NCI-H2227 (cell line): Measurements from ENCODE around the gene ZNF837.
"Not testable (repeated sequence)": the region's sequence is repeated elsewhere in the genome, so short reads cannot be mapped to it uniquely, and the experiment has no call there.

Experiments used
- DNase-seq: peaks from one replicate; lab custom pipeline; 2025; ENCODE audit not compliant: unreplicated experiment; lab: John Stamatoyannopoulos, UW

The ZNF837 gene

DNA sequence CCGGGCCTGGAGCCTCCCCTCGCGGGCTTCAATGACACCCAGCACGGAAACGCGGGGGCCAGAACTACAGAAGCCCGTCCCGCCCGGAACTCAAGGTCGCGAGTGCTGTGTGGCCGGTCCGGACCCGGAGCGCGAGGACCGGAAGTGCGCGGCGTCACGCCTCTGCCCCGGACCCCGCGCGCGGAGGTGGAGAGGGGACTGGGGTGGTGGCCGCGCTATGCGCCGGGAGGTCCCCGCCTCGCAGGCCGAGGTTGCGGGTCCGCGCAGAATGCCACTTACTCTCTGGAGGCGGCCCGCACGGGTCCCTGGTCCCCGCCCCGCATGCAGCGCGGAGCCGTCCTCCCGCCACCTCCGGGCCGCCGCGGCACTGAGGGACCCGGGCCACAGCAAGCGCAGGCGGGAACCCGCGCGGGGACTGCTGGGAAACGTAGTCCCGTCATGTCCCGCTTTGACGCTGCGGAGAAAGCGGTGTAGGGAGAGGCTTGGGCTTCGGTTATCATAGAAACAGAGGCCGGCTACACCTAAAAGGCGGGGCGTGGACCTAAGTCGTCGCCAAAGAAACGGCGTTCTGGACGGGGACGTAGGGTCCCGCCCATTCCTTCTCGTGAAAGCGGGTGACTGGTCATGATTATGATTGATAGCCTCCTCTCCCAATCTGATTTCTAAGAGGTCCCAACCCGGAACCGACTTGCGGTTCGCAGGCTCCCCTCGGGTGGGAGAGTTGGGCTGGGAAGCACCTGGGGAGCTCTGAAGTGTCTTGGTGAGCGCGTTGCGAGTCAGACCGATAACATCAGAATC lies at the start of gene ZNF837:
TSS of gene ZNF837 (minus strand) at position 369 of the 798 bp plus-strand sequence. CDS start 11,698 bp downstream, outside the sequence.
- DNase-seq: peak; percentile 100

GRCh38 chr19:58429745-58430144 lies 48.9 kb upstream of the ZNF837 start:
- no peak for DNase-seq

GRCh38 chr19:58428617-58429016 lies 47.8 kb upstream of the ZNF837 start:
- no peak for DNase-seq

GRCh38 chr19:58417071-58417470 lies 36.2 kb upstream of the ZNF837 start:
- DNase-seq: no peak

DNA sequence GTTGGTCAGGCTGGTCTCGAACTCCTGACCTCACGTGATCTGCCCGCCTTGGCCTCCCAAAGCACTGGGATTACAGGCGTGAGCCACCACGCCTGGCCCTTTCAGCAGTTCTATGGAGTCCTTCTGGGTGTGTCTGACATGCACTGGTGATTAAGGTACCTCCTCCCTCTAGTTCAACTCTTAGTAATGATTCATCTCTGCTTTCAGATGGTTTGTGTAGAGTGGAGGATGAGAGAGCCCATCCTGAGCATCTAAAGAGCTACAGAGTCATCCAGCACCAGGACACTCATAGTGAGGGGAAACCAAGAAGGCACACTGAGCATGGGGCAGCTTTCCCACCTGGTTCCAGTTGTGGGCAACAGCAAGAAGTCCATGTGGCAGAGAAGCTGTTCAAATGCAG lies 35.8 kb upstream of the ZNF837 start:
- no peak for DNase-seq

GRCh38 chr19:58409010-58409790 lies 28.4 kb upstream of the ZNF837 start:
- DNase-seq: peak; percentile 78

GRCh38 chr19:58408152-58409009 lies 27.6 kb upstream of the ZNF837 start, which contains the start of gene ZNF584:
Gene ZNF584, plus strand, starts transcription at chr19:58408649. Its CDS starts 499 bp downstream, at chr19:58409148.
- peak; percentile 100 for DNase-seq

GRCh38 chr19:58407658-58408151 lies 26.9 kb upstream of the ZNF837 start:
- peak; percentile 72 for DNase-seq

DNA sequence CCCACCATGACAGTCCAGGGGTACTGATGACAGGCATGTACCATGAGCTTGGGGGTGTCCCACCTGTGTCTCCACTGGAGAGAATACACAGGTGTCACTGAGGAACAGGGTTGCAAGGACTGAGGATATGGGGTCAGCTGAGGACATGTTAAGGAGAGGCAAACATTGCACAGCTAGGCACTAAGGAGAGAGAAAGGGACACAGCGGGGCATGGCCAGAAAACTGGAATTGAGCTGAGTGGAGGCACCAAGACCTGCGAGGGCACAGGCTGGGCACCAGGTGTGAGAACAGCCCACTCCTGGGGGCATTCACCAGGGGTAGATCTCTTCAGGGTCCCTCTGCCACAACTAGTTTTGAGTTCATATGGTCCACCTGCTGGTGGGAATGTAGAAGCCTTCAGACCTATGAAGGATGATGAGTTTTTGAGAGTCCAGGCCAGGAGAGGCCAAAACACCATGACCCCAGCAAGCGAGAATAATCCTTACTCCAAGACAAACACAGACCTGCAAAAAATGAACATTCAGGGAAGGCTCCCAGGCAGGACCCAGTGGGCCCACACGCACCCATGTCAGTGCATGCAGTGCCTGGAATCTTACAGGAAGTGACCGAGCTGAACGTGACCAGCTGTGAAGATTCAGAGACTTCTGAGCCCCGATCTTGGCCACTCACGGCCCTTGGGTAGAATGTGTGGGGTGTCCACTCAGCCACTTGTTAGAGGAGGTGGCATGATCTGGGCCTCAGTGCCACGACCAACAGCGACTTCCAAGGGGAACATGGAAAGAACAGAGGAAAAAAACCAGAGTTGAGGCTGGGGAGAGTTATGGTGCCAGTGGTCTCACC lies 26.2 kb upstream of the ZNF837 start:
- no peak for DNase-seq

DNA sequence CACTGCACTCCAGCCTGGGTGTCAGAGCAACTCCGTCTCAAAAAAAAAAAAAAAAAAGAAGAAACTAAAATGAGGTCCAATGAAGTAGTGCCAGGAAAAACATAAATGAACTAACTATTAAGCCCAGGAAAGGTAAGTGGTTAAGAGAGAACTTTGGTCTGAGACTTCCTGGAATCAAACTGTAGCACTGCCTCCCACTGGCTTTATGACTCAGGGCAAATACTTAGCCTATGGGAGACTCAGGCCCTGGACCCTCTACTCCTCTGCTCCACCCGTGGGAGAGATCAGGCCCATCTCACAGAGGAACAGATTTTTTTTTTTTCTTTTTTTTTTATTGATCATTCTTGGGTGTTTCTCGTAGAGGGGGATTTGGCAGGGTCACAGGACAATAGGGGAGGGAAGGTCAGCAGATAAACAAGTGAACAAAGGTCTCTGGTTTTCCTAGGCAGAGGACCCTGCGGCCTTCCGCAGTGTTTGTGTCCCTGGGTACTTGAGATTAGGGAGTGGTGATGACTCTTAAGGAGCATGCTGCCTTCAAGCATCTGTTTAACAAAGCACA lies 23.2 kb upstream of the ZNF837 start:
- not testable (repeated sequence) for DNase-seq

DNA sequence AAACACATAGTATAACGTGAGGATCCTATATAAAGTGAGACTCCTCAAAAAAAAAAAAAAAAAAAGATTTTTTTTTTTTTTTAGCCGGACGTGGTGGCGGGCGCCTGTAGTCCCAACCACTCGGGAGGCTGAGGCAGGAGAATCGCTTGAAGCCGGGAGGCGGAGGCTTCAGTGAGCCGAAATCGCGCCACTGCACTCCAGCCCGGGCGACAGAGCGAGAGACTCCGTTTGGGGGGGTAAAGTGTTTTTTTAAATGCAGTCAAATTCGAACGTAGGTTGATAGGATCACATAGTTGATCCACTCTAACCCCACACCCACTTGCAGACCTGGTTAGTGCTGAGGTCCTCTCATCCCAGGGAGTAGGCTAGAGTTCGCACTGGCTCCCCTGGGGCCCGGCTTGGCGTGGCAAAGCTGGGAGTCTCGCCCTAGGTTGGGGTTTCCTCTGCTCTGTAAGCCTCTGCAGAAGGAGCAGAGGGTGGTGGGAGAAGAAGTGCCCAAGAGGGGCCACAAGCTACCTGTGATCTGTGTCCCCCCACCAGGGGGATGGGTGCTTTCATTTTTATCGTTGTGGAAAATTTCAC lies 21.1 kb upstream of the ZNF837 start:
- DNase-seq: peak; percentile 81

DNA sequence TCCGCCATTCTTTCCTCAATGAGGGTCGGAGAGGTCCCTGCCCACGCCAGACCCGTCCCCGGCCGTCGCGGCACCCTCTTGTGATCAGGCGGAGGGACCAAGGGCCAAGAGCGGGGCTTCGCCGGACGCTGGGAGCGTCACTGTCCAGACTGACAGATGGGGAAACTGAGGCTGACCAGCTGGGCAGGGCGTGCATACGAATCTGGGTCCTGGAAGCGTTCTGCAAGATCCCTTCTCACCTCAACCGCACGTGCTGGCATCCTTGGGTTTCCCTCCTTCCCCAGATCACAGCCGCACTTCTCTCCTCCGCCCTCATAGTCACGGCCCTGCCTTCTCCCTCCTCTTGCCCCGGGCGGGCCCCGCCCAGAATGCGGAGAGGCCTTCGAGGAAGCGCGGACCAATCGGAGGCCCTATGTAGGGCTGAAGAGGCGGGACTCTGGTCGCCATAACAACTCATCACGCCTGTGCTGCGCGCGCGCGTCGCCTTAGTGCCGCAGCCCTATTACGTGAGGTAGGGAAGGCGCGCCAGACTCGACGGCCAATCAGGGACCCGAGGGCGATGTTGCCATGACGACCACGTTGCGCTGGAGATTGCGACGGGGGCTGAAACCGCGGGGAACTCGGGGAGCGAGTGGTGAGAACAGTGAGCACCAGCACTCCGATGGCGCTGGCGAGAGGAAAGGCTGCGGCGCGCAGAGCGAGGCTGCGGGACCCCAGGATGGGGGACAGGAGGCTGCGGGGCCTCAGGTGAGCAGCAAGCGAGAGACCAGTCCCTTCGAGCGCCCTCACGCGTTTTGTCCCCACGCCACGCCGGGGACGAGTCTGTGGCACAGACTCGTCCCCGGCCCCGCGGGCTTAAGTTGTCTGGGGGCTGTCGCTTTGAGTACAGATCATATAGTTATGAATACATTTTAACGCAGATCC lies 20.3 kb upstream of the ZNF837 start:
- peak; percentile 100 for DNase-seq

DNA sequence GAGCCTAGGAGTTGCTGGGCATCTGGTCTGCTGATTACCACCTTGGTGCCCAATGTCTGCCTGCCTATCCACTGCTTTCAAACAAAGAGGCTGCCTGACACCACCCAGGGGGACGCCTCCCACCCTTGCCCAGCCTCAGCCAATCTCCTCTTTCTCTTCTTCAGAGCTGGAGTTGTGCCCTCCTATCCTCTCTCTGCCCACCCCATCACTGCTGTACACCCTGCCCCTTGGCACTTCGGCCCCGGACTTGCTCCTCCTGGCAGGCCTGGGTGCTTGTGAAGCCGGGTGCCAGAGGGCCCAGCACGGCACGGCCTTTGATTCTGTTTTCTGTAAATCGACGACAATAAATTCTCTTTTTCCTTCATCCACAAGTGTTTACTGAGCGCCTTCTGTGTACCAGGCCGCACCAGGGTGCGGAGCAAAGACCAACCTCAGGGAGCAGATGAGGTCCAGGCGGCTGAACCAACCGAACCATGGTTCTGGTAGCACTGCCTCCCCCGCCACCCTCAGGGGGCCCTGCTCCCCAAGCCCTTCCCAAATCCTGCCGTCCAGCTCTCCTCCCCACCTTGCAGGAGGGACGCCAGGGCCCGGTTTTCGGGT lies 19.6 kb upstream of the ZNF837 start:
- DNase-seq: peak; percentile 85

- DNase-seq: no peak
Measured at GRCh38 chr19:58399903-58400302, 19.1 kb upstream of the ZNF837 start.

DNA sequence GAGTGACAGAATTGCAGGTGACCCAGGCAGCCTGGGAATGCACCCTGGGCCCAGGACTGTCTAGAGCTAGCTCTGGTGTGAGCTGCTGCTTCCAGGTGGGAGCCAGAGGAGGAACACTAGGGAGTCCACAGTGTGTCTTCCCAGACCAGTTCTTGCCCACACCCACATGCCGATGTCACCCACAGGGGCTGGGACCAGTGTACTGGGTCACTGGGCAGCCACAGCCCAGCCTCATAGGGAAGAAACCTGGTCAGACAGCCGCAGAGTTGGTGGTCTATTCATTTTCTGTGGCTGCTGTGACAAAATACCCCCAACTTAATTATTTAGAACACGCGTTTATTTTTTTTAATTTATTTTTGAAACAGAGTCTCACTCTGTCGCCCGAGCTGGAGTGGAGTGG lies 17.7 kb upstream of the ZNF837 start:
- DNase-seq: no peak

- DNase-seq: no peak
Measured at GRCh38 chr19:58398087-58398486, 17.3 kb upstream of the ZNF837 start.

GRCh38 chr19:58397533-58398037 lies 16.8 kb upstream of the ZNF837 start:
- DNase-seq: no peak
